ENCODE data around the gene TBCK. TPM values are rescaled to one million over a fixed set of nuclear protein-coding genes. Genes with fewer than 3 reads are reported as not detected.
A peak's percentile ranks its signal among the peaks of the same experiment; 100 is the strongest.

Gene TBCK
- total and polyA plus RNA-seq, 9 of the 15 experiments (the other 6 are each of a cell fraction or from before 2014, with no cell fraction given) = 5.3 to 26.6 (median 16.2) TPM

DNA sequence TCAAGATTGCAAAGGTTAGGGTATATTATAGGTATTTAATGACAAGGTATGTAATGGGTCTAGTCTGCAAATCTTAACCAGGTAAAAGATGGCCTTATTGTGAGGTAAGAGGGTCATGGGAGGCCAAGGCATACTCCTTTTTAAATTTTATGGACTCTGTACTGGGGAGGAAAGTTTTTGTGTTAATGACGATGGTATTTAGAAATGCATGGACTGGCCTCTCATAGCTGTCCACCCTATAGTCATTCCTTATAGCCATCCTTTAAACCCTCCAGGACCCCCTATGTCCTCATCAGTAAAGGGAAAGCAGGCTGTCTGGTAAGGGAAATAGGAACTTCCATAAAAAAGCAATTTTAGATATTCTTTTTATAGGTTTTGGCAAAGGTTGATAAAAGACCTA lies 1.8 kb upstream of the TBCK start:
- POLR2A ChIA-PET = no interaction called here
- in situ Hi-C loops (cut with MboI) (loop anchor here (25.0 kb wide), 1 partner anchor 1394 kb away; the partner anchor contains the start of gene PAPSS1), intact Hi-C loops (cut with micrococcal nuclease) (loop anchor here (5.0 kb wide), 1 partner anchor 1404 kb away; the partner anchor contains the start of gene PAPSS1)
- 53% methylated on average over 1 of the region's 1 CpG for WGBS (ENCODE audit: insufficient coverage, low coverage, missing lambda C conversion rate)
- Histone ChIP-seq H4K20me1 (replicated peaks; ENCODE audit: control insufficient read depth, insufficient read depth, low read length) (no peaks in the 10 kb centered on the region), H3K4me2 (ENCODE audit: insufficient read depth, low read length) (peak overlapping the region; percentile 98), H3K9ac (ENCODE audit: insufficient read depth in 1 of 2, low read depth in 2 of 2, low read length in 2 of 2) (peak overlapping the region in 1 of 2 experiments; percentile 98; a peak in 1 of 4 replicates), H3K9me1 (ENCODE audit: control insufficient read depth, insufficient read depth, low read length) (no peaks in the 10 kb centered on the region), H3K9me3 (replicated peaks; ENCODE audit: control insufficient read depth, insufficient read depth, low read depth, low read length) (no peaks in the 10 kb centered on the region), H3K4me1 (replicated peaks in 1 of 2; ENCODE audit: control insufficient read depth in 2 of 2, insufficient read depth in 2 of 2, low read length in 2 of 2) (peaks cover 8 to 13% of the 10 kb centered on the region in 2 experiments; a peak in 4 of 5 replicates), H3K79me2 (ENCODE audit: control insufficient read depth, insufficient read depth, low read length) (peaks cover 90% of the 10 kb centered on the region), H2AFZ (ENCODE audit: low read depth, low read length) (no peak overlapping the region), H3K27me3 (ENCODE audit: control insufficient read depth in 2 of 2, insufficient read depth in 2 of 2, low read length in 2 of 2) (no peaks in the 10 kb centered on the region), H3K4me3 (peak overlapping the region; percentile 96), H3K27ac (ENCODE audit: extremely low read depth, low read depth, low read length) (no peak overlapping the region; the same call in 2 of the 3 replicates), H3K36me3 (ENCODE audit: control insufficient read depth, insufficient read depth, low read length) (peaks cover 12% of the 10 kb centered on the region; the same call in 2 of the 3 replicates)
- no peak for DNase-seq (ENCODE audit: extremely low read depth in 1 of 4, low spot score in 3 of 4)
- CTCF ChIA-PET (ENCODE audit: low intra/inter-chr PET ratio) = no interaction called here
- no peak for TF ChIP-seq HSF4 (CRISPR knock-in tag; IDR thresholded peaks at IDR 0.05; ENCODE audit: borderline replicate concordance)
- no peak for TF ChIP-seq E2F3 (CRISPR knock-in tag; IDR thresholded peaks at IDR 0.05)
- TF ChIP-seq CBX1 (IDR thresholded peaks at IDR 0.05; ENCODE audit: low read depth) = no peak
- no peak for TF ChIP-seq CBX3 (IDR thresholded peaks at IDR 0.05; ENCODE audit: borderline replicate concordance in 1 of 2, low read length in 2 of 2)
- BruUV-seq (replicated peaks) = no TSS peak
- FAIRE-seq = no peak
- ATAC-seq = no peak

GRCh38 chr4:106316773-106317409 lies 882 bp upstream of the TBCK start:
- peak overlapping the region; percentile 99 for H2AFZ ChIP-seq (ENCODE audit: low read depth, low read length)
- H3K27me3 ChIP-seq (ENCODE audit: control insufficient read depth in 2 of 2, insufficient read depth in 2 of 2, low read length in 2 of 2) = no peaks in the 10 kb centered on the region
- in situ Hi-C loops (cut with MboI) = loop anchor here (25.0 kb wide), 1 partner anchor 1395 kb away; the partner anchor contains the start of gene PAPSS1
- ChIA-PET POLR2A (interaction anchor here (1.7 kb wide), 1 partner anchor 10 kb away, joined by 5 read pairs; no protein-coding TSS in a partner anchor), CTCF (ENCODE audit: low intra/inter-chr PET ratio) (no interaction called here)
- H3K4me3 ChIP-seq = peak overlapping the region; percentile 96
- WGBS (ENCODE audit: insufficient coverage, low coverage, missing lambda C conversion rate) = under 1% methylated on average over 13 of the region's 13 CpGs
- peak overlapping the region; percentile 99 for H3K27ac ChIP-seq (ENCODE audit: extremely low read depth, low read depth, low read length)
- no peaks in the 10 kb centered on the region for H4K20me1 ChIP-seq (replicated peaks; ENCODE audit: control insufficient read depth, insufficient read depth, low read length)
- peak; percentile 10 to 32 (median 28) for DNase-seq (ENCODE audit: extremely low read depth in 1 of 4, low spot score in 3 of 4)
- peaks cover 8% of the 10 kb centered on the region; the same call in 2 of the 3 replicates for H3K36me3 ChIP-seq (ENCODE audit: control insufficient read depth, insufficient read depth, low read length)
- H3K4me1 ChIP-seq (replicated peaks in 1 of 2; ENCODE audit: control insufficient read depth in 2 of 2, insufficient read depth in 2 of 2, low read length in 2 of 2) = peaks cover 8 to 15% of the 10 kb centered on the region in 2 experiments; a peak in 4 of 5 replicates
- peak overlapping the region; percentile 98 for H3K9ac ChIP-seq (ENCODE audit: insufficient read depth in 1 of 2, low read depth in 2 of 2, low read length in 2 of 2)
- FAIRE-seq = no peak
- no peaks in the 10 kb centered on the region for H3K9me1 ChIP-seq (ENCODE audit: control insufficient read depth, insufficient read depth, low read length)
- H3K9me3 ChIP-seq (replicated peaks; ENCODE audit: control insufficient read depth, insufficient read depth, low read depth, low read length) = no peaks in the 10 kb centered on the region
- intact Hi-C loops (cut with micrococcal nuclease) = loop anchor here (5.0 kb wide), 1 partner anchor 1405 kb away; the partner anchor contains the start of gene PAPSS1
- BruUV-seq (replicated peaks) = TSS peak; percentile 71
- H3K4me2 ChIP-seq (ENCODE audit: insufficient read depth, low read length) = peak overlapping the region; percentile 98
- no peak for ATAC-seq
- H3K79me2 ChIP-seq (ENCODE audit: control insufficient read depth, insufficient read depth, low read length) = peaks cover 90% of the 10 kb centered on the region
- TF ChIP-seq E2F8 (IDR thresholded peaks at IDR 0.05; ENCODE audit: low read depth, partially characterized antibody) (no peak), HSF4 (CRISPR knock-in tag; IDR thresholded peaks at IDR 0.05; ENCODE audit: borderline replicate concordance) (no peak), KDM2B (CRISPR knock-in tag; IDR thresholded peaks at IDR 0.05) (0 out of 2 replicates have a peak, but pooled peaks have one; percentile 8), BACH1 (tag; IDR thresholded peaks at IDR 0.05) (no peak), PRMT5 (CRISPR knock-in tag; IDR thresholded peaks at IDR 0.05) (no peak), C11orf30 (IDR thresholded peaks at IDR 0.05; ENCODE audit: low read depth) (no peak), ZNF133 (CRISPR knock-in tag; IDR thresholded peaks at IDR 0.05) (no peak)
- TF ChIP-seq, protein P1, sequence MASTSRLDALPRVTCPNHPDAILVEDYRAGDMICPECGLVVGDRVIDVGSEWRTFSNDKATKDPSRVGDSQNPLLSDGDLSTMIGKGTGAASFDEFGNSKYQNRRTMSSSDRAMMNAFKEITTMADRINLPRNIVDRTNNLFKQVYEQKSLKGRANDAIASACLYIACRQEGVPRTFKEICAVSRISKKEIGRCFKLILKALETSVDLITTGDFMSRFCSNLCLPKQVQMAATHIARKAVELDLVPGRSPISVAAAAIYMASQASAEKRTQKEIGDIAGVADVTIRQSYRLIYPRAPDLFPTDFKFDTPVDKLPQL (IDR thresholded peaks at IDR 0.05; ENCODE audit: extremely low read depth, insufficient read length) = no peak

Measured in K562 (cell line).